K562 (cell line): ENCODE results near the gene AP2A2. TPM values are rescaled to one million over a fixed set of nuclear protein-coding genes. Genes with fewer than 3 reads are reported as not detected.
A peak's percentile ranks its signal among the peaks of the same experiment; 100 is the strongest.

Source experiments
- CCNT2 ChIP-seq: IDR thresholded peaks from 2 replicates; pipeline ENCODE4 v1.6.1; 2011; ENCODE audit warnings: borderline replicate concordance, low read depth, mild to moderate bottlenecking, moderate library complexity, mixed read lengths, low read length; ENCODE audit not compliant: insufficient read length; ENCODE audit errors: extremely low read depth
- E2F6 ChIP-seq, 2 experiments: IDR thresholded peaks; 2 replicates each; pipeline ENCODE4 v1.6.1; 2011; ENCODE audit warnings: borderline replicate concordance in 1 of 2, control low read depth in 1 of 2, low read depth in 1 of 2, low read length in 1 of 2, mild to moderate bottlenecking in 1 of 2, mixed read lengths in 1 of 2, moderate library complexity in 1 of 2; ENCODE audit not compliant: insufficient read depth in 1 of 2, insufficient read length in 1 of 2, poor library complexity in 1 of 2, severe bottlenecking in 1 of 2; ENCODE audit errors: extremely low read depth in 1 of 2
- GATAD2B ChIP-seq: fragments of 450-650 bp; IDR thresholded peaks from 2 replicates; pipeline ENCODE4 v1.6.1; 2017; ENCODE audit warnings: mild to moderate bottlenecking, borderline replicate concordance
- MEF2D ChIP-seq: conservative IDR thresholded peaks from 2 replicates; pipeline ENCODE4 v1.6.1; 2016; ENCODE audit warnings: low read depth, missing genetic modification characterization, missing compliant biosample characterization
- NCOA6 ChIP-seq: fragments of 450-650 bp; IDR thresholded peaks from 2 replicates; pipeline ENCODE4 v1.6.1; 2017; ENCODE audit warnings: mild to moderate bottlenecking
- NFE2 ChIP-seq: IDR thresholded peaks from 2 replicates; pipeline ENCODE4 v1.6.1; 2014; ENCODE audit warnings: antibody characterized with exemption, low read depth
- RAD21 ChIP-seq, 2 experiments: fragments of 250-450 bp in 1 of 2; fragments of 450-650 bp in 1 of 2; sonication (Bioruptor Pico) in 1 of 2; formaldehyde crosslinking in 1 of 2; IDR thresholded peaks in 1 of 2; conservative IDR thresholded peaks in 1 of 2; 2 replicates each; pipeline versions ENCODE4 v1.4.0 to v1.8.0; 2020 to 2022; ENCODE audit warnings: mild to moderate bottlenecking in 2 of 2, moderate library complexity in 1 of 2
- SAP30 ChIP-seq: fragments of 200-600 bp; sonication (generic); IDR thresholded peaks from 2 replicates; pipeline ENCODE4 v1.6.1; 2012; ENCODE audit warnings: borderline replicate concordance, low read depth, mild to moderate bottlenecking, moderate library complexity, low read length, control low read depth, inconsistent platforms; ENCODE audit not compliant: insufficient read depth, poor library complexity, severe bottlenecking
- SMAD4 ChIP-seq: fragments of 250-450 bp; sonication (Bioruptor Pico); conservative IDR thresholded peaks from 2 replicates; pipeline ENCODE4 v1.8.0; 2021; ENCODE audit warnings: inconsistent platforms, mild to moderate bottlenecking, moderate library complexity
- SMC3 ChIP-seq: conservative IDR thresholded peaks from 2 replicates; pipeline ENCODE4 v1.6.1; 2011; ENCODE audit warnings: low read depth, low read length, improper control_type of control experiment; ENCODE audit not compliant: insufficient read depth
- TSC22D4 ChIP-seq: fragments of 450-650 bp; IDR thresholded peaks from 2 replicates; pipeline ENCODE4 v1.6.1; 2016; ENCODE audit warnings: missing genetic modification characterization, missing biosample characterization, control low read depth
- ZKSCAN3 ChIP-seq: fragments of 250-450 bp; sonication (Bioruptor Pico); IDR thresholded peaks from 2 replicates; pipeline ENCODE4 v1.4.0; 2020
- ZNF143 ChIP-seq: sonication (generic); formaldehyde crosslinking; IDR thresholded peaks from 2 replicates; pipeline ENCODE4 v1.9.0; 2022; ENCODE audit warnings: mild to moderate bottlenecking, missing genetic modification reagents
- ZNF280A ChIP-seq: fragments of 450-650 bp; IDR thresholded peaks from 2 replicates; pipeline ENCODE4 v1.6.1; 2018; ENCODE audit warnings: mild to moderate bottlenecking, low read depth; ENCODE audit not compliant: partially characterized antibody
- ZNF609 ChIP-seq: sonication (generic); formaldehyde crosslinking; IDR thresholded peaks from 2 replicates; pipeline ENCODE4 v1.8.1; 2023; ENCODE audit warnings: missing genetic modification reagents, mild to moderate bottlenecking, borderline replicate concordance
- ZSCAN32 ChIP-seq: fragments of 450-650 bp; formaldehyde crosslinking; IDR thresholded peaks from 2 replicates; pipeline ENCODE4 v1.4.0; 2020; ENCODE audit warnings: mild to moderate bottlenecking, moderate library complexity
- polyA plus RNA-seq, 8 experiments: library from polyadenylated mRNA; depleted of rRNA in 4 of 8; stranded (reverse) in 5 of 8; unstranded in 3 of 8; fragments of >200 nt; fragmentation: Nextera tagmentation in 2 of 8; fragmentation: Illumina TruSeq in 1 of 8; extraction: Ambion mirVana in 2 of 8; extraction: Trizol in 1 of 8; gene quantifications; 2 replicates each; pipeline versions ENCODE4 v1.2.1 to v1.2.3, GENCODE V29; 2011 to 2014; ENCODE audit warnings: inconsistent platforms in 1 of 8, missing spikeins in 1 of 8
- total RNA-seq, 7 experiments: library from RNA; depleted of rRNA in 6 of 7; stranded (reverse); fragments of >200 nt in 6 of 7; fragmentation: Illumina TruSeq in 2 of 7; extraction: Trizol in 2 of 7; gene quantifications; 2 replicates each; pipeline versions ENCODE4 v1.2.1 to v1.2.3, GENCODE V29; 2011 to 2021; ENCODE audit warnings: low replicate concordance in 1 of 7
- TF ChIP-seq, protein P1 (sequence below): IDR thresholded peaks from 2 replicates; pipeline ENCODE4 v1.6.1; 2016; ENCODE audit warnings: missing genetic modification characterization, missing compliant biosample characterization

AP2A2 gene
- total and polyA plus RNA-seq, 9 of the 15 experiments (the other 6 are each of a cell fraction or from before 2014, with no cell fraction given), result 0.69 to 41.7 (median 15.2) TPM

GRCh38 chr11:1059759-1060158 is 134.1 kb downstream of the AP2A2 start (continued):
- no peak for TF ChIP-seq ZNF143 (CRISPR knock-in tag)
- TF ChIP-seq NCOA6, result no peak
- TF ChIP-seq, protein P1, sequence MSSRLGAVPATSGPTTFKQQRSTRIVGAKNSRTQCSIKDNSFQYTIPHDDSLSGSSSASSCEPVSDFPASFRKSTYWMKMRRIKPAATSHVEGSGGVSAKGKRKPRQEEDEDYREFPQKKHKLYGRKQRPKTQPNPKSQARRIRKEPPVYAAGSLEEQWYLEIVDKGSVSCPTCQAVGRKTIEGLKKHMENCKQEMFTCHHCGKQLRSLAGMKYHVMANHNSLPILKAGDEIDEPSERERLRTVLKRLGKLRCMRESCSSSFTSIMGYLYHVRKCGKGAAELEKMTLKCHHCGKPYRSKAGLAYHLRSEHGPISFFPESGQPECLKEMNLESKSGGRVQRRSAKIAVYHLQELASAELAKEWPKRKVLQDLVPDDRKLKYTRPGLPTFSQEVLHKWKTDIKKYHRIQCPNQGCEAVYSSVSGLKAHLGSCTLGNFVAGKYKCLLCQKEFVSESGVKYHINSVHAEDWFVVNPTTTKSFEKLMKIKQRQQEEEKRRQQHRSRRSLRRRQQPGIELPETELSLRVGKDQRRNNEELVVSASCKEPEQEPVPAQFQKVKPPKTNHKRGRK (tag), result no peak
- TF ChIP-seq RAD21 (CRISPR knock-in tag; conservative IDR thresholded peaks at IDR 0.05 in 1 of 2, IDR thresholded peaks at IDR 0.05 in 1 of 2), result peak in 1 of 2 experiments; percentile 17; a peak in 2 of 4 replicates
- TF ChIP-seq SMC3, result no peak
- no peak for TF ChIP-seq SAP30
- TF ChIP-seq NFE2, result no peak
- no peak for TF ChIP-seq ZNF609 (CRISPR knock-in tag)
- no peak for TF ChIP-seq E2F6 (IDR thresholded peaks at IDR 0.05; ENCODE audit: borderline replicate concordance in 1 of 2, extremely low read depth in 1 of 2, insufficient read depth in 1 of 2, insufficient read length in 1 of 2, low read depth in 1 of 2, low read length in 1 of 2, poor library complexity in 1 of 2, severe bottlenecking in 1 of 2)
- no peak for TF ChIP-seq GATAD2B
- TF ChIP-seq CCNT2, result no peak
- TF ChIP-seq MEF2D (tag), result no peak
- no peak for TF ChIP-seq ZKSCAN3 (CRISPR knock-in tag)
- TF ChIP-seq TSC22D4, result no peak
- no peak for TF ChIP-seq SMAD4
- no peak for TF ChIP-seq ZSCAN32 (CRISPR knock-in tag)
- no peak for TF ChIP-seq ZNF280A
